ENCODE data around the gene GATA1. TPM values are rescaled to one million over a fixed set of nuclear protein-coding genes. Genes with fewer than 3 reads are reported as not detected.
A peak's percentile ranks its signal among the peaks of the same experiment; 100 is the strongest.

Gene GATA1
- polyA plus RNA-seq, 2 donors, result 0.09 TPM; not detected in 1

GRCh38 chrX:48753708-48754228 is 32.6 kb upstream of the GATA1 start:
- WGBS, 2 donors, result 71 to 80% methylated on average over 8 of the region's 8 CpGs
- no peaks in the 10 kb centered on the region for H3K4me1 ChIP-seq (ENCODE audit: control insufficient read depth in 2 of 2, insufficient read depth in 2 of 2, low read length in 1 of 2)
- no peak overlapping the region for H3K27ac ChIP-seq (ENCODE audit: low read depth in 2 of 2, low read length in 1 of 2)

GRCh38 chrX:48754238-48754637 is 32.2 kb upstream of the GATA1 start:
- WGBS, 2 donors, result 63 to 70% methylated on average over 8 of the region's 8 CpGs
- Histone ChIP-seq H3K9me3 (ENCODE audit: control insufficient read depth in 2 of 2, insufficient read depth in 1 of 2, low read depth in 1 of 2, low read length in 1 of 2) (no peaks in the 10 kb centered on the region), H3K27me3 (ENCODE audit: control insufficient read depth in 1 of 2, insufficient read depth in 2 of 2, low read length in 2 of 2) (no peaks in the 10 kb centered on the region), H3K27ac (ENCODE audit: low read depth in 2 of 2, low read length in 1 of 2) (no peak overlapping the region), H3K4me1 (ENCODE audit: control insufficient read depth in 2 of 2, insufficient read depth in 2 of 2, low read length in 1 of 2) (no peaks in the 10 kb centered on the region), H3K4me3 (ENCODE audit: low read depth in 1 of 2, low read length in 2 of 2) (no peak overlapping the region), H3K36me3 (ENCODE audit: control insufficient read depth in 2 of 2, insufficient read depth in 2 of 2, low read length in 1 of 2) (no peaks in the 10 kb centered on the region)

More at GRCh38 chrX:48753708-48754228, 32.6 kb upstream of the GATA1 start:
- Histone ChIP-seq H3K27me3 (ENCODE audit: control insufficient read depth in 1 of 2, insufficient read depth in 2 of 2, low read length in 2 of 2) (no peaks in the 10 kb centered on the region), H3K9me3 (ENCODE audit: control insufficient read depth in 2 of 2, insufficient read depth in 1 of 2, low read depth in 1 of 2, low read length in 1 of 2) (no peaks in the 10 kb centered on the region), H3K36me3 (ENCODE audit: control insufficient read depth in 2 of 2, insufficient read depth in 2 of 2, low read length in 1 of 2) (no peaks in the 10 kb centered on the region), H3K4me3 (ENCODE audit: low read depth in 1 of 2, low read length in 2 of 2) (no peak overlapping the region)

- no peak within 1 kb of the TSS for H3K4me3 ChIP-seq (ENCODE audit: low read depth in 1 of 2, low read length in 2 of 2)
Measured at GRCh38 chrX:48761674-48762471, 24.5 kb upstream of the GATA1 start, which contains the start of gene GLOD5. Gene GLOD5 (plus strand): TSS chrX:48761747. CDS start chrX:48761791, 44 bp downstream.

GRCh38 chrX:48769230-48769629 is 17.2 kb upstream of the GATA1 start:
- H3K27me3 ChIP-seq (ENCODE audit: control insufficient read depth in 1 of 2, insufficient read depth in 2 of 2, low read length in 2 of 2), result no peaks in the 10 kb centered on the region
- H3K9me3 ChIP-seq (ENCODE audit: control insufficient read depth in 2 of 2, insufficient read depth in 1 of 2, low read depth in 1 of 2, low read length in 1 of 2), result no peaks in the 10 kb centered on the region
- no peak overlapping the region for H3K27ac ChIP-seq (ENCODE audit: low read depth in 2 of 2, low read length in 1 of 2)
- H3K36me3 ChIP-seq (ENCODE audit: control insufficient read depth in 2 of 2, insufficient read depth in 2 of 2, low read length in 1 of 2), result no peaks in the 10 kb centered on the region
- 82% methylated on average over 6 of the region's 6 CpGs for WGBS, 2 donors
- H3K4me3 ChIP-seq (ENCODE audit: low read depth in 1 of 2, low read length in 2 of 2), result no peak overlapping the region
- H3K4me1 ChIP-seq (ENCODE audit: control insufficient read depth in 2 of 2, insufficient read depth in 2 of 2, low read length in 1 of 2), result no peaks in the 10 kb centered on the region

More at GRCh38 chrX:48761674-48762471, 24.5 kb upstream of the GATA1 start, which contains the start of gene GLOD5:
- Histone ChIP-seq H3K27ac (ENCODE audit: low read depth in 2 of 2, low read length in 1 of 2) (peak within 1 kb of the TSS; percentile 54 to 59), H3K4me1 (ENCODE audit: control insufficient read depth in 2 of 2, insufficient read depth in 2 of 2, low read length in 1 of 2) (peaks cover 0 to 2% of the 10 kb centered on the region in 2 donors), H3K27me3 (ENCODE audit: control insufficient read depth in 1 of 2, insufficient read depth in 2 of 2, low read length in 2 of 2) (no peaks in the 10 kb centered on the region), H3K36me3 (ENCODE audit: control insufficient read depth in 2 of 2, insufficient read depth in 2 of 2, low read length in 1 of 2) (no peaks in the 10 kb centered on the region), H3K9me3 (ENCODE audit: control insufficient read depth in 2 of 2, insufficient read depth in 1 of 2, low read depth in 1 of 2, low read length in 1 of 2) (no peaks in the 10 kb centered on the region)
- WGBS, 2 donors, result 41 to 43% methylated on average over 12 of the region's 12 CpGs

- H3K4me3 ChIP-seq (ENCODE audit: low read depth in 1 of 2, low read length in 2 of 2), result no peak overlapping the region
- H3K27me3 ChIP-seq (ENCODE audit: control insufficient read depth in 1 of 2, insufficient read depth in 2 of 2, low read length in 2 of 2), result no peaks in the 10 kb centered on the region
- WGBS, 2 donors, result 73 to 77% methylated on average over 6 of the region's 6 CpGs
- H3K4me1 ChIP-seq (ENCODE audit: control insufficient read depth in 2 of 2, insufficient read depth in 2 of 2, low read length in 1 of 2), result no peaks in the 10 kb centered on the region
- H3K27ac ChIP-seq (ENCODE audit: low read depth in 2 of 2, low read length in 1 of 2), result no peak overlapping the region
- H3K9me3 ChIP-seq (ENCODE audit: control insufficient read depth in 2 of 2, insufficient read depth in 1 of 2, low read depth in 1 of 2, low read length in 1 of 2), result no peaks in the 10 kb centered on the region
- H3K36me3 ChIP-seq (ENCODE audit: control insufficient read depth in 2 of 2, insufficient read depth in 2 of 2, low read length in 1 of 2), result no peaks in the 10 kb centered on the region
Measured at GRCh38 chrX:48770296-48770695, 16.1 kb upstream of the GATA1 start.

- Histone ChIP-seq H3K27me3 (ENCODE audit: control insufficient read depth in 1 of 2, insufficient read depth in 2 of 2, low read length in 2 of 2) (no peaks in the 10 kb centered on the region), H3K9me3 (ENCODE audit: control insufficient read depth in 2 of 2, insufficient read depth in 1 of 2, low read depth in 1 of 2, low read length in 1 of 2) (no peaks in the 10 kb centered on the region), H3K4me1 (ENCODE audit: control insufficient read depth in 2 of 2, insufficient read depth in 2 of 2, low read length in 1 of 2) (no peaks in the 10 kb centered on the region), H3K27ac (ENCODE audit: low read depth in 2 of 2, low read length in 1 of 2) (no peak overlapping the region), H3K36me3 (ENCODE audit: control insufficient read depth in 2 of 2, insufficient read depth in 2 of 2, low read length in 1 of 2) (no peaks in the 10 kb centered on the region), H3K4me3 (ENCODE audit: low read depth in 1 of 2, low read length in 2 of 2) (no peak overlapping the region)
- WGBS, 2 donors, result 81 to 87% methylated on average over 6 of the region's 6 CpGs
Measured at GRCh38 chrX:48772602-48773001, 13.8 kb upstream of the GATA1 start.

GRCh38 chrX:48776818-48777439 is 9.5 kb upstream of the GATA1 start:
- 81% methylated on average over 13 of the region's 13 CpGs for WGBS, 2 donors
- no peaks in the 10 kb centered on the region for H3K9me3 ChIP-seq (ENCODE audit: control insufficient read depth in 2 of 2, insufficient read depth in 1 of 2, low read depth in 1 of 2, low read length in 1 of 2)
- H3K27ac ChIP-seq (ENCODE audit: low read depth in 2 of 2, low read length in 1 of 2), result no peak overlapping the region
- no peaks in the 10 kb centered on the region for H3K36me3 ChIP-seq (ENCODE audit: control insufficient read depth in 2 of 2, insufficient read depth in 2 of 2, low read length in 1 of 2)
- H3K4me1 ChIP-seq (ENCODE audit: control insufficient read depth in 2 of 2, insufficient read depth in 2 of 2, low read length in 1 of 2), result no peaks in the 10 kb centered on the region
- H3K27me3 ChIP-seq (ENCODE audit: control insufficient read depth in 1 of 2, insufficient read depth in 2 of 2, low read length in 2 of 2), result no peaks in the 10 kb centered on the region
- H3K4me3 ChIP-seq (ENCODE audit: low read depth in 1 of 2, low read length in 2 of 2), result no peak overlapping the region

GRCh38 chrX:48779399-48779798 is 7.0 kb upstream of the GATA1 start:
- Histone ChIP-seq H3K4me1 (ENCODE audit: control insufficient read depth in 2 of 2, insufficient read depth in 2 of 2, low read length in 1 of 2) (no peaks in the 10 kb centered on the region), H3K4me3 (ENCODE audit: low read depth in 1 of 2, low read length in 2 of 2) (no peak overlapping the region), H3K27ac (ENCODE audit: low read depth in 2 of 2, low read length in 1 of 2) (no peak overlapping the region), H3K9me3 (ENCODE audit: control insufficient read depth in 2 of 2, insufficient read depth in 1 of 2, low read depth in 1 of 2, low read length in 1 of 2) (peaks cover 0 to 2% of the 10 kb centered on the region in 2 donors), H3K36me3 (ENCODE audit: control insufficient read depth in 2 of 2, insufficient read depth in 2 of 2, low read length in 1 of 2) (no peaks in the 10 kb centered on the region), H3K27me3 (ENCODE audit: control insufficient read depth in 1 of 2, insufficient read depth in 2 of 2, low read length in 2 of 2) (peaks cover 0 to 6% of the 10 kb centered on the region in 2 donors)
- WGBS, 2 donors, result 79 to 86% methylated on average over 7 of the region's 7 CpGs

GRCh38 chrX:48781705-48782104 is 4.7 kb upstream of the GATA1 start:
- no peak overlapping the region for H3K4me3 ChIP-seq (ENCODE audit: low read depth in 1 of 2, low read length in 2 of 2)
- no peaks in the 10 kb centered on the region for H3K36me3 ChIP-seq (ENCODE audit: control insufficient read depth in 2 of 2, insufficient read depth in 2 of 2, low read length in 1 of 2)
- no peaks in the 10 kb centered on the region for H3K4me1 ChIP-seq (ENCODE audit: control insufficient read depth in 2 of 2, insufficient read depth in 2 of 2, low read length in 1 of 2)
- 87 to 93% methylated on average over 6 of the region's 6 CpGs for WGBS, 2 donors
- H3K27me3 ChIP-seq (ENCODE audit: control insufficient read depth in 1 of 2, insufficient read depth in 2 of 2, low read length in 2 of 2), result peaks cover 0 to 6% of the 10 kb centered on the region in 2 donors
- peaks cover 0 to 2% of the 10 kb centered on the region in 2 donors for H3K9me3 ChIP-seq (ENCODE audit: control insufficient read depth in 2 of 2, insufficient read depth in 1 of 2, low read depth in 1 of 2, low read length in 1 of 2)
- H3K27ac ChIP-seq (ENCODE audit: low read depth in 2 of 2, low read length in 1 of 2), result no peak overlapping the region
